A673 (cell line): ENCODE data around the gene AGBL4. TPM values are rescaled to one million over a fixed set of nuclear protein-coding genes. Genes with fewer than 3 reads are reported as not detected.

ENCODE experiments used
- BruUV-seq: library from RNA; stranded (reverse); fragments of 400-500 nt; replicated peaks from 2 replicates; lab custom pipeline; 2021; lab: Mats Ljungman, UMichigan
- CTCF ChIA-PET: fragments of 300-600 bp; sonication (Branson Sonifier 250); formaldehyde crosslinking; loops from one replicate; lab custom pipeline; 2022; ENCODE audit warnings: antibody characterized with exemption; lab: Charles Lee
- POLR2A ChIA-PET: fragments of 300-600 bp; sonication (Branson Sonifier 250); formaldehyde crosslinking; loops from one replicate; lab custom pipeline; 2022; ENCODE audit warnings: antibody characterized with exemption; ENCODE audit not compliant: low non-redundant PET; lab: Charles Lee
- DNase-seq: peaks from one replicate; pipeline ENCODE4 v3.0.0-alpha.2; 2015; ENCODE audit warnings: low spot score
- H3K27ac ChIP-seq: fragments of 200-600 bp; sonication (generic); 2 replicates; pipeline ENCODE4 v1.5.1; 2016; ENCODE audit warnings: mixed run types, low read depth, mild to moderate bottlenecking, mixed read lengths, antibody characterized with exemption, low read length; ENCODE audit not compliant: poor library complexity, severe bottlenecking
- H3K27me3 ChIP-seq: fragments of 200-600 bp; sonication (generic); replicated peaks from 2 replicates; pipeline ENCODE4 v1.6.1; 2017; ENCODE audit warnings: mixed run types, low read depth, mild to moderate bottlenecking, mixed read lengths, antibody characterized with exemption, low read length; ENCODE audit not compliant: insufficient read depth, poor library complexity
- H3K36me3 ChIP-seq: fragments of 200-600 bp; sonication (generic); 2 replicates; pipeline ENCODE4 v1.6.1; 2016; ENCODE audit warnings: mixed run types, mild to moderate bottlenecking, mixed read lengths, antibody characterized with exemption, low read length; ENCODE audit not compliant: insufficient read depth, poor library complexity, severe bottlenecking
- H3K4me1 ChIP-seq: fragments of 200-600 bp; sonication (generic); 2 replicates; pipeline ENCODE4 v1.6.1; 2017; ENCODE audit warnings: mixed run types, mild to moderate bottlenecking, mixed read lengths, antibody characterized with exemption, low read length; ENCODE audit not compliant: insufficient read depth, poor library complexity, severe bottlenecking
- H3K4me3 ChIP-seq: fragments of 200-600 bp; sonication (generic); 2 replicates; pipeline ENCODE4 v1.5.1; 2016; ENCODE audit warnings: low read depth, mixed run types, mild to moderate bottlenecking, mixed read lengths, low read length; ENCODE audit not compliant: poor library complexity, severe bottlenecking
- H3K9me3 ChIP-seq: fragments of 200-600 bp; sonication (generic); 2 replicates; pipeline ENCODE4 v1.6.1; 2016; ENCODE audit warnings: mixed run types, low read depth, mild to moderate bottlenecking, mixed read lengths, antibody characterized with exemption, low read length; ENCODE audit not compliant: poor library complexity, severe bottlenecking
- CTCF ChIP-seq: fragments of 300-800, 200-600 bp; sonication (generic); conservative IDR thresholded peaks from 2 replicates; pipeline ENCODE4 v1.5.1; 2017; ENCODE audit warnings: low read depth, mild to moderate bottlenecking, antibody characterized with exemption, low read length, moderate library complexity, mixed read lengths
- EZH2 ChIP-seq: fragments of 200-600 bp; sonication (generic); IDR thresholded peaks from 2 replicates; pipeline ENCODE4 v1.6.1; 2017; ENCODE audit warnings: borderline replicate concordance, low read depth, mild to moderate bottlenecking, mixed read lengths, antibody characterized with exemption, low read length; ENCODE audit not compliant: poor library complexity, severe bottlenecking
- intact Hi-C: fragments of 100-400 bp; cut with micrococcal nuclease; formaldehyde crosslinking; loops from one replicate; pipeline ENCODE4 v1.10.0; 2022; ENCODE audit not compliant: unreplicated experiment
- total RNA-seq: library from RNA; stranded (reverse); gene quantifications from 2 replicates; pipeline ENCODE4 v1.2.3, GENCODE V29; 2021

Gene AGBL4
- total RNA-seq, 1 experiment from 2014 or later: 0.32 TPM

GRCh38 chr1:48568501-48568900, 1455.3 kb downstream of the AGBL4 start:
- Histone ChIP-seq H3K4me1 (no peaks in the 10 kb centered on the region), H3K4me3 (no peak overlapping the region), H3K27ac (no peak overlapping the region), H3K27me3 (no peaks in the 10 kb centered on the region), H3K36me3 (no peaks in the 10 kb centered on the region), H3K9me3 (no peaks in the 10 kb centered on the region)
- TF ChIP-seq EZH2: no peak
- TF ChIP-seq CTCF: no peak
- DNase-seq: no peak
- ChIA-PET CTCF (no interaction called here), POLR2A (no interaction called here)
- intact Hi-C loops: no loop called here
- BruUV-seq: no TSS peak

GRCh38 chr1:48566492-48566891, 1457.3 kb downstream of the AGBL4 start:
- DNase-seq: no peak
- Histone ChIP-seq H3K9me3 (no peaks in the 10 kb centered on the region), H3K4me3 (no peak overlapping the region), H3K27ac (no peak overlapping the region), H3K36me3 (no peaks in the 10 kb centered on the region), H3K27me3 (no peaks in the 10 kb centered on the region), H3K4me1 (no peaks in the 10 kb centered on the region)
- no TSS peak for BruUV-seq
- intact Hi-C loops: no loop called here
- CTCF ChIA-PET: interaction anchor here (0.7 kb wide), 1 partner anchor 327 kb away, joined by 4 read pairs; no protein-coding TSS in a partner anchor
- TF ChIP-seq CTCF: no peak
- POLR2A ChIA-PET: no interaction called here

GRCh38 chr1:48563021-48563420, 1460.7 kb downstream of the AGBL4 start:
- no peak for TF ChIP-seq CTCF
- TF ChIP-seq EZH2: no peak
- H3K9me3 ChIP-seq: no peaks in the 10 kb centered on the region
- H3K36me3 ChIP-seq: no peaks in the 10 kb centered on the region
- H3K4me1 ChIP-seq: no peaks in the 10 kb centered on the region
- POLR2A ChIA-PET: no interaction called here
- BruUV-seq: no TSS peak
- DNase-seq: no peak
- intact Hi-C loops: no loop called here
- CTCF ChIA-PET: no interaction called here
- H3K4me3 ChIP-seq: no peak overlapping the region
- H3K27ac ChIP-seq: no peak overlapping the region
- H3K27me3 ChIP-seq: no peaks in the 10 kb centered on the region
